Measurements from ENCODE around the gene EWSR1.

GRCh38 chr22:29320546-29320945 lies 52.5 kb downstream of the EWSR1 start:
- no peak for TF ChIP-seq CTCF (IDR thresholded peaks at IDR 0.05)
- no peak for TF ChIP-seq POLR2A (IDR thresholded peaks at IDR 0.05)
